Measurements from ENCODE around the gene CYB561A3.

Gene CYB561A3

DNA sequence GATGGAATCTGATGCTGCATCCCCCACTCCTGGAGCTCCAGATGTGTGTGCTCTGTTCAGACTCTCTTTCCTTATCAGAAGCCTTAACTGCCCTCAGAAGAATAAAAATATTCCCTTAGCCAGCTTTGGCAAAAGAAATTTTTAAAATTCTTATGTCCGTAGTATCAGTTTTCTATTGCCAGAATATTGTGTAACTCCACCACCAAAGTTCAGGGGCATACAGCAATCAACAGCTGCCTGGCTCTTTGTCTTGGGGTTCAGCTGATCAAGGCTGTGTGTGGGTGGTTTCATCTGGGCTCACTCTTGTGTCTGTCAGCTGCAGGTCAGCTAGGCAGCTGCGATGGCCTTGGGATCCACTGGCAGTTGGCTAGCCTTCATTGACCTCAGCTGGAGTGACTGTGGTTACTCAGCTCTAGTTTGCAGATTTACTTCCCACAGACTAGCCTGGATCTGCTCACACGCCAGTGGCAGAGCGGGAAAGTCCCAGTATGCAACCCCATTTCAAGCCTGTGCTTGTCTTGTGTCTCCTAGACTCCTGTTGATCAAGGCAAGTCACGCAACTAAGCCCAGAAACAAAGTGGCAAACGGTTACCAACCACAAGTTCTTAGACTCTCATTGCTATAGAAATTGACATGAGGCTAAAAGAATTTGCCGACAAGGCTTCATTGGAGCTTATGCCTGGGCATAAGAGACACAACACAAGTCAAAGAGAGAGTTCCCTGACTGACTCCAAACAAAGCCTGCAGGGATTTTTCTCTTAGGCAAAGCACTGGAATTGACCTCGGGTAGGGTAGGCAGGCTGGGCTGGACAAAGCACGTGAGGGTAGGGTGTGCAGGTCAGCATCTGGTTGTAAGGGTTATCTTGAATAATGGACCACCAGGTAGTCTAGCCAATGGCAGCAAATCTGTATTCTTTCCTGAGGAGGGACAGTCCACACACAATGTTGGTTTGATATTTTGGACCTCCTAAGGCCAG is 8.0 kb upstream of the CYB561A3 start:
- DNase-seq = no peak

DNA sequence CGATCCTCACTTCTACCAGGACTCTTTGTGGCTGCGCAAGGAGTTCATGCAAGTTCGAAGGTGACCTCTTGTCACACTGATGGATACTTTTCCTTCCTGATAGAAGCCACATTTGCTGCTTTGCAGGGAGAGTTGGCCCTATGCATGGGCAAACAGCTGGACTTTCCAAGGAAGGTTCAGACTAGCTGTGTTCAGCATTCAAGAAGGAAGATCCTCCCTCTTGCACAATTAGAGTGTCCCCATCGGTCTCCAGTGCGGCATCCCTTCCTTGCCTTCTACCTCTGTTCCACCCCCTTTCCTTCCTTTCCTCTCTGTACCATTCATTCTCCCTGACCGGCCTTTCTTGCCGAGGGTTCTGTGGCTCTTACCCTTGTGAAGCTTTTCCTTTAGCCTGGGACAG is 7.0 kb upstream of the CYB561A3 start:
- DNase-seq = no peak

- no peak for DNase-seq
Observed at GRCh38 chr11:61367406-61367805, 5.7 kb upstream of the CYB561A3 start.

DNA sequence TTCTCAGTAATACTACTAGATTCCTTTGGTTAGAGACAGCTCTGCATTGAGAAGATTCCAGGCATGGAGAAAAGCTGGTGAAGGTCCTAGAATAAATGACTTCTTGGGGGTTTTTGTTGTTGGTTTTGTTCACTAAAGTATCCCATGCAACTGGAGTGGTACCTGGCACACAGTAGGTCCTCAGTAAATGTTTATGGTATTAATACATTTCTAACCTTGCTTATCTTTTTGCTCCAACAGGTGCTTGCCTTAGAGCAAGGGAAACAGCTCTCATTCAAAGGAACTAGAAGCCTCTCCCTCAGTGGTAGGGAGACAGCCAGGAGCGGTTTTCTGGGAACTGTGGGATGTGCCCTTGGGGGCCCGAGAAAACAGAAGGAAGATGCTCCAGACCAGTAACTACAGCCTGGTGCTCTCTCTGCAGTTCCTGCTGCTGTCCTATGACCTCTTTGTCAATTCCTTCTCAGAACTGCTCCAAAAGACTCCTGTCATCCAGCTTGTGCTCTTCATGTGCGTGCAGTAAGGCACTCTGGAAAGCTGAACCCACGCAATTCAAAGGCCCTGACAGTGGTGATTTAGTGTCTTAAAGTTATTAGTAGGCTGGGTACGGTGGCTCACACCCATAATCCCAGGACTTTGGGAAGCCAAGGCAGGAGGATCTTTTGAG is 2.5 kb upstream of the CYB561A3 start:
- no peak for DNase-seq

- DNase-seq = peak; percentile 14
Observed at GRCh38 chr11:61362542-61362875, 827 bp upstream of the CYB561A3 start.

DNA sequence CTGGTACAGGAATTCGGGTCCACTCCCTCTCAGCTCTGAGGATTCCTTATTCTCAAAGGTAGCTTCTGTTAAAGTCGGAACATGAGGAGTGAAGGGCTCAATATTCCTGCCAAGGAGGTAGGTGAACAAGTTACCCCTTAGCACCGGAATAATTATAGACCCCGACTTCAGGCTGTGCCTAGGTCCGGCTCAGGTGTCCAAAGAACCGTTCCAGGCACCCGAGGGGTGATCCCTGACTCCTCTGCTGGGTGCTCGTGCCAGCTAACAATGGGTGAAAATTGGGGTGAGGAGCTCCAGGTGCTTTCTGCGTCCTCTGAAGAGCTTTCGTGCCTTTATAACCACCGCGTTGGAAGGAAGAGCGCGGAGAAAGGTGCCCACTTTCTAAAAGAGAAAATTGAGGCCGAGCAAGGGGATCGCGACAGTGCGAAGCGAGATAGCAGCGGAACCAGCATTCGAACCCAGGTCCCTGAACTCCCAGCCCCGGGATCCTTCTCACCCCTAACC is 393 bp downstream of the CYB561A3 start:
- no peak for DNase-seq

GRCh38 chr11:61359516-61359915 is 2.2 kb downstream of the CYB561A3 start:
- DNase-seq = no peak

DNA sequence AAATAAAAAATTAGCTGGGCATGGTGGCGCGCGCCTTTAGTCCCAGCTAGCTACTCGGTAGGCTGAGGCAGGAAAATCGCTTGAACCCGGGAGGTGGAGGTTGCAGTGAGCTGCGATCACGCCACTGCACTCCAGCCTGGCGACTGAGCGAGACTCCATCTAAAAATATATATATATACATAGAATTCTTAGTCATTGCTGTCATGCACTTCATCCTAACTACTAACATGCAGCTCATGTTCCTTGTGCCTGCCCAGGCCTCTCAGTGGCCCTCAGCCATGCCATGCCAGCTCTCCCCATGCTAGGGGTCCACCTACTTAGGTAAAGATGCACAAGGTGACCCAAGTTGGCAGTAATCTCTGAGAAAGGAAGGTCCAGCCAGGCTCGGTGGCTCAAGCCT is 3.1 kb downstream of the CYB561A3 start:
- no peak for DNase-seq

GRCh38 chr11:61357894-61358239 is 3.8 kb downstream of the CYB561A3 start:
- no peak for DNase-seq

DNA sequence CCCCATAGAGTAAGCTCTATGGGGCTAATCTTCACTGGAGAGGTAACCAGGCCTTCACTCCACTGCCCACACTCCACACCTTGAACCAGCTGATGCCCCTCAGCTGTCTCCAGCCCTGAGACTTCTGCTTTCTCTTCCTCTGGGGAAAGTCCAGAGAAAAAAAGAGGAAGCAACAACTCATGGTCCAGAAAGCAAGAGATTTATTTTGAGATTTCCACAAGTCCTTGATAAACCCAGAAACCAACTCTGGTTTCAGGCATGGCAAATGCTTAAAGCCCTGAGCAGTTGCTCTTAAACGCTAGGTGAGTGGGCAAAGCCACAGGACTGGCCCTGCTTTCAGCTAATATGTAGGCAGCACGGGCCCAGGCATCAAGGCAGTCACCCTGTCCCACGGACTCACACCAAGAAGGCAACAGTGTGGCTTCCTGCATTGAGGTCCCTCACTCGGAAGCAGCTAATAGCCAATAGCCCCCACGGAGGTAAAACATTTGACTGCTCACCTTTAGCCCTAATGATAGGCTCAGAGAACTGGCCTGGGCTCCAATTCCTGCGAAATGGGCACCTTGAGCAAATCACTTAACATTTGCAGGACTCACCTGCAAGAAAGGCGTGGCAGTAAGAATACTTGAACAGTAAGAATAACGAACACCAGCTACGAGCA is 4.3 kb downstream of the CYB561A3 start:
- DNase-seq = peak; percentile 13

DNA sequence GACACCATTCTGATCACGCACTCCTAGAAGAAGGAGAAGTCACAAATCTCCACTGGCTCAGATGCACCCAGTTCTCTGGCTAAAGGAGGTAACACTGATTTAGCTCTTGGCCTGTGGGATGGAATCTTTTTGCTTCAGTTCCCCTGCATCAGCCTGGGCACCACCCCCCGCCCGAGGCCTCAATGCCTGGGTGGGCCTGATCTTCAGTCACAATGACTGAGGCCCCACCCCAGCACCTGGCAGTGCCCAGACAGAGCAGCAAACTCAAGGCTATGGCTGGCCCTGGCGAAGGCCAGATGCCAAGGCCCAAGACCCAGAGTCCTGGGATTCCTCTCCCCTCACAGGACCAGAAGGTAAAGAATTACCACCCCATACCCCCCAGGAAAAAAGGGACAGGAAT is 5.0 kb downstream of the CYB561A3 start:
- DNase-seq = no peak

DNA sequence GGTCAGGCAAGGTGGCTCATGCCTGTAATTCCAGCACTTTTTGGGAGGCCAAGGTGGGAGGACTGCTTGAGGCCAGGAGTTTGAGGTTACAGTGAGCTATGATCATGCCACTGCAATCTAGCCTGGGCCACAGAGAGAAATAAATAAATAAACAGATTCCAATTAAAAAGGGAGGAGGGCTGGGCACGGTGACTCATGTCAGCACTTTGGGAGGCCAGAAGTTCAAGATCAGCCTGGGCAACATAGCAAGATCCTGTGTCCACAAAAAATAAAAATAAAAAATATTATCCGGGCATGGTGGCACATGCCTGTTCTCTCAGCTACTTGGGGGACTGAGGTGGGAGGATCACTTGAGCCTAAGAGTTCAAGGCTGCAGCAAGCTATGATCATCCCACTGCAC is 7.5 kb downstream of the CYB561A3 start:
- no peak for DNase-seq

DNA sequence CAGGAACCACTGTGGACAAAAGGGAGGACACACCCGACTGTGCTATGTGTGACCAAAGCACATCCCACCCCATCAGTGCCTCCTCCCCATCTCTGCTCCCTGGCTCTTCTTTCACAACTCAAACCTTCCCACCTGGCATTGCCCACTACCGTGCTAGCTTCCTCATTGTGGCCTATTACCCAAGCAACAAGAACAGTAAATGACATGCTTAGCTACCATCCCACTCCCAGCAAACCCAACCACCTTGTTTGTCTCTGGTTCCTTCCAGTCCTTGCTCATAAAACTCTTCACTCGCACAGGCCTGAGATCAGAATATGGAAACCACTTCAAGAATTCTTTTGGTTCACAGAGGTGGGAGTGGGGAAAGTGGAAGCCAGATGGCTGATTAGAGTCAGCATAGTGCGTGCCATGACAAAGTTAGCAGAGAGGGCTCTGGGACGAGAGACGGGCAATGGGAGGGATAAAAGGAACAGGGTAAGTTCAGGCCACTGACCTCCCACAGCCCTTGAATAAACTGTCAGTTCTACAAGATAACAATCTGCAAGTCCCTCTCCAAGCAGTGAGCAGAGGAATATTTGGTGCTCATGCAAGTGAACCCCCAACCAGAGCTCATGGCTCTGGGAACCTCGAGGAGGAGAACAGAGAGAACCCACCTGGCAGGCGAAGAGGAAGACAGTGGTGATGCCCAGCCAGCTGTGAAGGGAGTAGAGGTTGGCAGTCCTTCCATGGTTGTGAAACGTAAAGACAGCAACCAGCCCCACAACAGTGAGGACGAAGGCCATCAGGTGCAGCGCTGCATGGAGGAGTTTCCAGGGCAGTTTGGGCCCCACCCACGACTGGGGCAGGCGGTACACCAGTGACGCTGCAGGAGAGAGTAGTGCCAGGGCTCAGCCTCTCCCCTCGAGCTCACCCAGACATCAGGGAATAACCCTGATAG is 8.3 kb downstream of the CYB561A3 start:
- DNase-seq = no peak

DNA sequence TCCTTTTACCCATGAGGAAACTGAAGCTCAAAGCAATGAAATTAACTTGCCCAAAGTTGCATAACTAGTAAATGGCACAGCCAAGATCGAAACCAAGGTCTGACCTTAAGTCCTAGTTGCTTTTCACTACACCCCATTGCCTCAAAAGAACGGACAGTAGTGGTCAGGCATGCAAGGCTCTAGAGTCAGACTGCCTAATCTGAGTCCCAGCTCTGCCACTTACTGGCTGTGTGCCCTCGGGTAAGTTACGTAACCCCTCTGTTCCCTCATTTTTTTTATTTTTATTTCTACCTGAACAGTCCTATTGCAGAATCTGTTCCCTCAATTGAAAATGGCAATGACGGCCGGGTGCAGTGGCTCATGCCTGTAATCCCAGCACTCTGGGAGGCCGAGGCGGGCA is 9.6 kb downstream of the CYB561A3 start:
- no peak for DNase-seq

- no peak for DNase-seq
Observed at GRCh38 chr11:61350803-61351202, 10.9 kb downstream of the CYB561A3 start.

- DNase-seq = no peak
Observed at GRCh38 chr11:61350336-61350735, 11.3 kb downstream of the CYB561A3 start.

- no peak for DNase-seq
Observed at GRCh38 chr11:61349916-61350315, 11.8 kb downstream of the CYB561A3 start.

DNA sequence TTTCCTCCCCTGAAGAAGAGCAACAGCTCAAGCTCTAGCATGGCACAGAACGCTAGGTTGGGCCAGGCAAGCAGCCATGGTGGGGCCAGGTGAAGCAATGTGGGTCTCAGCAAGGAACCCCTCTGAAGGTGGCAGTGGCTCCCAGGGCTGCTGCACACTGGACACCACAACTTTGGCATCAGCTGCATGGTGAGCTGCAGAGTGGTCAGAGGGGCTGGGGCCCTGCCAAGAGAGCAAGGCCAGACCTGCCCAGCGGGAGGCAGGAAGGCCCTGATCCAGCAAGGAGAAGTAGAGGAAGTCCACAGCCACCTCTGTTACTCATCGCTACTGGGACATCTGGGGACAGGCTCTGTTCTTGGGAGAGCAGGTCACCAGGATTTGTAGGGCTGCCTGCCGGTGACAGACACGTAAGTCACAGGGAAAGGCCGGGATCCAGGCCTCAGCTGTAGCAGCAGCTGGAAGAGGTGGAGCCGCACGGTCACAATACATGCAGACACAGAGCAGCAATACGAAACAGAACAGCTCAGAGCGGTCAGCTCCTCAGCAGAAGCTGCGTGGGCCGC is 12.4 kb downstream of the CYB561A3 start:
- no peak for DNase-seq

- DNase-seq = no peak
Observed at GRCh38 chr11:61347916-61348461, 13.7 kb downstream of the CYB561A3 start.

DNA sequence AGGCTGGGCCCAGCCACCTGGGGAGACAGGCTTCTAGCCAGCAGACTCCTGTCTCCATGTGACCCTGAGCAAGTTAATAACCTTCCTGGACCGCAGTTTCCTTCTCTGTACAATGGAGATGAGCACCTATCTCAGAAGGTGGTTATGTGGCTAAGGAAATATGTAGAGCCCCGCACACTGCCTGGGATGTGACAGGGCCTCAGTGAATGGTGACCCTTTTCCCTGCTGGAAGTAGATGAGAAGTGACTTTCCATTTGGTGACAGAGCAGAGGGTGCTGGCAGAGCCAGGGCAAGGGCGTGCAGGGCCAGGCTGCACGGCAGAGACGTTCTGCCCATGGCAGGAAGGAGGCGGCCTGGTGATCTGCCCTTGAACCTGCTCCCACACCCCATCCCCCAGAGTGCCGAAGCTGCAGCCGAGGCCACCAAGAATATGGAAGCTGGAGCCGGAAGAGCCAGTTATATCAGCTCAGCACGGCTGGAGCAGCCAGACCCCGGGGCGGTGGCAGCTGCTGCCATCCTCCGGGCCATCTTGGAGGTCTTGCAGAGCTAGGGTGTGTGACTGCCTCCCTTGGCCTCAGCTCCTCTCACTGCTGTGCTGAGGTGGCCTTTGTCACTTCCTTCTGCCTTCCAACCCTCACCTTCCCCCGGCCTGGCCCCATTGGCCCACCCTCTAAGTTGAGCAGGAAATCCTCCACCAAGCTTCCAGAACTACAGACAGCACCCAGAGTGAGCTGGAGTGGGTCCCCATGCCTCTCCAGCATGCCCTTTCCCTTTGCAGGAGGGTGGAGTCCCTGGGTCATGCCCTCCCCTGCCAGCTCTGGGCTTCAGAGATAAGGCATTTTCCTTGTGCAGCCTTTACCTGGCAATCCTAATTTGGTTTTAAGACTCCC is 15.5 kb downstream of the CYB561A3 start:
- DNase-seq = no peak

DNA sequence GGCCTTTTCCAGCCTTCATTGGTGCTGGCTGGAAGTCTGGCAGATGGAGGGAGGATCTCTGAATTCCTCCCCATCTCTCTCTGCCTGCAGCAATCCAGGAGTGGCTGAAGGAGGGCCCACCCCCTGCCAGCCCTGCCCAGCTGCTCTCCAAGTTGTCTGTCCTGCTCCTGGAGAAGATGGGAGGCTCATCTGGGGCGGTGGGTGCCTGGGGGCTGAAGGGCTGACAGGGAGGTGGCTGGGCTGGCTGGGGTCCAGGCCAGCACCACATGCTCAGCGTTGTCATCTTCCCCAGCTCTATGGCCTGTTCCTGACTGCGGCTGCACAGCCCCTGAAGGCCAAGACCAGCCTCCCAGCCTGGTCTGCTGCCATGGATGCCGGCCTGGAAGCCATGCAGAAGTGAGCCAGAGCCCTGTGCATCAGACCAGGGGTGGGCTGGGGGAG is 16.5 kb downstream of the CYB561A3 start:
- no peak for DNase-seq
